Psoas muscle (tissue), 8 donors: ENCODE results near the gene HACD1. TPM values are rescaled to one million over a fixed set of nuclear protein-coding genes. Genes with fewer than 3 reads are reported as not detected.

Source experiments
- ATAC-seq, 4 donors: fragments of 200-7000 bp; cut with Tn5 transposase; one replicate each; pipeline ENCODE4 v1.9.1; 2020; ENCODE audit warnings: moderate library complexity in 3 of 4, mild to moderate bottlenecking in 2 of 4
- DNase-seq, 2 donors: peaks; one replicate each; pipeline ENCODE4 v3.0.0-alpha.2; 2020
- H3K27ac ChIP-seq: fragments of 200-600 bp; one replicate; pipeline ENCODE4 v1.8.0; 2022
- H3K27me3 ChIP-seq, 3 donors: fragments of 200-600 bp in 1 of 3; one replicate each; pipeline versions ENCODE4 v1.6.1 to v1.8.0; 2013 to 2022; ENCODE audit warnings: low read length in 2 of 3, mild to moderate bottlenecking in 2 of 3, moderate library complexity in 1 of 3; ENCODE audit not compliant: insufficient read depth in 3 of 3
- H3K36me3 ChIP-seq, 2 donors: fragments of 200-600 bp in 1 of 2; one replicate each; pipeline versions ENCODE4 v1.6.1 to v1.8.0; 2013 to 2022; ENCODE audit warnings: low read depth in 1 of 2, mild to moderate bottlenecking in 1 of 2, moderate library complexity in 1 of 2; ENCODE audit not compliant: insufficient read depth in 1 of 2
- H3K4me1 ChIP-seq: fragments of 200-600 bp; one replicate; pipeline ENCODE4 v1.8.0; 2022
- H3K4me3 ChIP-seq: fragments of 200-600 bp; one replicate; pipeline ENCODE4 v1.8.0; 2022; ENCODE audit warnings: mild to moderate bottlenecking
- H3K9me3 ChIP-seq: fragments of 200-600 bp; one replicate; pipeline ENCODE4 v1.8.0; 2022
- WGBS, 3 donors: extraction: QIAGEN DNeasy Blood & Tissue Kit; methylation state at CpG; one replicate each; pipeline versions ENCODE4 v1.1.6 to v1.1.7; 2013; 5-methylcytosine and 5-hydroxymethylcytosine counted together
- intact Hi-C, 2 donors: fragments of 100-400 bp; cut with DNase I; formaldehyde crosslinking; loops; one replicate each; pipeline versions ENCODE4 v1.11.0 to v1.14.2; 2022
- polyA plus RNA-seq, 3 donors: library from polyadenylated mRNA; stranded (reverse); fragments of 200-250 nt; gene quantifications; one replicate each; pipeline ENCODE4 v1.2.3, GENCODE V29; 2013
- total RNA-seq, 4 donors: library from RNA; stranded (reverse); fragmentation: NEBNext Ultra II Directional in 2 of 4; extraction: Animal tissue kit (Norgen Biotek cat#: 25700) in 2 of 4; gene quantifications; one replicate each; pipeline versions ENCODE4 v1.2.1 to v1.2.4, GENCODE V29; 2021 to 2023
- TF ChIP-seq, protein P1 (sequence below): fragments of 200-600 bp; IDR thresholded peaks from one replicate; pipeline ENCODE4 v1.8.0; 2022; ENCODE audit warnings: antibody characterized with exemption
- donor health status: healthy with polysubstance abuse.
- donor health status: DM: no; HTN: no; CAD: no; lungs with moderate emphysema.
- donor health status: Bipolar disorder and iron deficiency.
- donor health status: healthy.
- donor health status: DM: yes; HTN: yes; CAD: no.
- donor health status: DM: no; HTN: no; CAD: no.
- donor health status: DM: no; HTN: no; CAD: no.
- donor health status: DM: yes; HTN: yes; CAD: no.

The HACD1 gene
- total and polyA plus RNA-seq, 7 donors: 23.4 to 61.8 (median 35.7) TPM

DNA sequence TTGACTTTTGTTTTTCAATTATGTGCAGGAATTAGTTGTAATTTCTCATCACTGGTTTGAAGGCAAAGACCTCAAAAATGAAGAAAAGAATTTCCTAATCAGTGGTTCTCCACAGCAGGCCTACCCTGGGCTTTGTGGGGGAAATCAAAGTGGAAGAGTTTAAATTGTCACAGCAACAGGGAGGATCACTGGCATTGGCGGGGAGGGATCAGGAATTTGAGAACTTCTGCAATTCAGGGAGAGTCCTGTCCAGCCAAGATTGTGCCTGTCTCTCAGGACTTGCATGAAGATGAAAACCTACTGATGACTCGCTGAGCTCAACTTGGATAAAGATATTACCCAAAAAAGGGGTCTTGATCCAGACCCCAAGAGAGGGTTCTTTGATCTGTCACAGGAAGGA lies 70.1 kb downstream of the HACD1 start:
- DNase-seq (no peak), ATAC-seq (no peak)
- no peaks in the 10 kb centered on the region for H3K9me3 ChIP-seq
- H3K27ac ChIP-seq: no peak overlapping the region
- H3K4me1 ChIP-seq: no peaks in the 10 kb centered on the region
- H3K27me3 ChIP-seq: no peaks in the 10 kb centered on the region
- 69 to 74% (median 71%) methylated on average over 2 of the region's 2 CpGs for WGBS, 3 donors
- intact Hi-C loops: no loop called here
- TF ChIP-seq, protein P1, sequence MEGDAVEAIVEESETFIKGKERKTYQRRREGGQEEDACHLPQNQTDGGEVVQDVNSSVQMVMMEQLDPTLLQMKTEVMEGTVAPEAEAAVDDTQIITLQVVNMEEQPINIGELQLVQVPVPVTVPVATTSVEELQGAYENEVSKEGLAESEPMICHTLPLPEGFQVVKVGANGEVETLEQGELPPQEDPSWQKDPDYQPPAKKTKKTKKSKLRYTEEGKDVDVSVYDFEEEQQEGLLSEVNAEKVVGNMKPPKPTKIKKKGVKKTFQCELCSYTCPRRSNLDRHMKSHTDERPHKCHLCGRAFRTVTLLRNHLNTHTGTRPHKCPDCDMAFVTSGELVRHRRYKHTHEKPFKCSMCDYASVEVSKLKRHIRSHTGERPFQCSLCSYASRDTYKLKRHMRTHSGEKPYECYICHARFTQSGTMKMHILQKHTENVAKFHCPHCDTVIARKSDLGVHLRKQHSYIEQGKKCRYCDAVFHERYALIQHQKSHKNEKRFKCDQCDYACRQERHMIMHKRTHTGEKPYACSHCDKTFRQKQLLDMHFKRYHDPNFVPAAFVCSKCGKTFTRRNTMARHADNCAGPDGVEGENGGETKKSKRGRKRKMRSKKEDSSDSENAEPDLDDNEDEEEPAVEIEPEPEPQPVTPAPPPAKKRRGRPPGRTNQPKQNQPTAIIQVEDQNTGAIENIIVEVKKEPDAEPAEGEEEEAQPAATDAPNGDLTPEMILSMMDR: no peak
- H3K36me3 ChIP-seq: no peaks in the 10 kb centered on the region
- no peak overlapping the region for H3K4me3 ChIP-seq

DNA sequence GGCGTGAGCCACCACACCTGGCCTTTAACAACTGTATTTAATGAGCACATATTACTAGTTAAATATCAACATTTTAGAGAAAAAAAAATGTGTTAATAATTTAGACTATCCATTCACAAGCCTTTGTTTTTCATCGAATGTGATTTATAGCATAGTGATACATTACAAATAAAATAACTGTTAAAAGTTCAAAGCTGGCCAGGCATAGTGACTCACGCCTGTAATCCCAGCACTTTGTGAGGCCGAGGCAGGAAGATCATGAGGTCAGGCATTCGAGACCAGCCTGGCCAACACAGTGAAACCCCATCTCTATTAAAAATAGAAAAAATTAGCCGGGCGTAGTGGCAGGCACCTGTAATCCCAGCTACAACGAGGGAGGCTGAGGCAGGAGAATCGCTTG lies 72.7 kb downstream of the HACD1 start:
- Histone ChIP-seq H3K4me1 (no peaks in the 10 kb centered on the region), H3K36me3 (no peaks in the 10 kb centered on the region), H3K4me3 (no peak overlapping the region), H3K27me3 (no peaks in the 10 kb centered on the region), H3K9me3 (no peaks in the 10 kb centered on the region), H3K27ac (no peak overlapping the region)
- ATAC-seq: no peak
- DNase-seq: no peak
- WGBS, 3 donors: 75 to 85% (median 77%) methylated on average over 9 of the region's 9 CpGs
- intact Hi-C loops: no loop called here
- TF ChIP-seq, protein P1: no peak

Other genes starting within 250 kb of the HACD1 start
- gene ST8SIA6, start 162.8 kb downstream of the HACD1 start, total RNA-seq: 1 to 10 TPM; 1.1 to 2.1 (median 1.2) TPM
- gene ST8SIA6, start 162.8 kb downstream of the HACD1 start, polyA plus RNA-seq: under 1 TPM; 0.12 to 0.23 (median 0.13) TPM
- 10 to 100 TPM; 22.1 to 42.4 (median 36.1) TPM for gene STAM, start 26.8 kb upstream of the HACD1 start, total RNA-seq
- gene STAM, start 26.8 kb upstream of the HACD1 start, polyA plus RNA-seq: 10 to 100 TPM; 16.3 to 31.9 (median 20.0) TPM
- gene TMEM236, start 134.8 kb upstream of the HACD1 start, total RNA-seq: 1 to 10 TPM in 1 of 4 donors, under 1 TPM in 3; 0.20 to 1.0 (median 0.59) TPM
- gene TMEM236, start 134.8 kb upstream of the HACD1 start, polyA plus RNA-seq: under 1 TPM; 0.15 to 0.93 (median 0.42) TPM
- gene MRC1, start 192.0 kb upstream of the HACD1 start, total RNA-seq: 10 to 100 TPM in 3 of 4 donors, 1 to 10 TPM in 1; 9.3 to 16.4 (median 13.3) TPM
- 1 to 10 TPM; 1.6 to 3.1 (median 2.0) TPM for gene MRC1, start 192.0 kb upstream of the HACD1 start, polyA plus RNA-seq